ENCODE measurements around the gene SMYD3.
"Not testable (repeated sequence)": the region's sequence is repeated elsewhere in the genome, so short reads cannot be mapped to it uniquely, and the experiment has no call there.

Gene SMYD3

DNA sequence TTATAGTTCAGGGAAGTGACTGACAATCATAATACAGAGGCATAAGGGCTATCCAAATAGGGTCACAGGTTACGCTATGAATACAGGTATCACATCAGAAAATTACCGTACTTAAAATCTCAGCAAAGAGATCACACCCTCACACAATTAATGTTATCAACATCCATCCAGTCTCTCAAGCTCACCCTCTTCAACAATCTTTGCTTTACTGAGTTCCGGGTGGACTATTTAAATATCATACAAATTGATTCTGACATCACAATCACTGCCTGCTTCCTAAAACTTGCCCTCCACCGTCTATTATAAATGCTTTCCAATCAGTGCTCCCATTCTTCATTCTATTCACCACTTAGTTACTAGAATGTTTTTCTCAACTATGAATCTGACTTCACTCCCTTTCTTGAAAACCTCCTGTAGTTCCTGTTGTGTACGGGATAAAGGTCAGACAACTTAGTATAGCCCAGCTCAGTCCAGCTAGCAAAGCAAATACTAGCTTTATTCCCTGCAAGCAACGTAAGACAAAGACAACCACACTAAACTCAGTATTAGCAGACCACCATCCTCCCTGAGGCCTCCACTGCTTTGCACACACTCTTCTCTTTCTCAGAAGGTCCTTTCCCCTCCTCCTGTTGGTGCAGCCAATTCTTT lies 398.7 kb downstream of the SMYD3 start:
- DNase-seq (ENCODE audit: low read depth in 2 of 2) = no peak

DNA sequence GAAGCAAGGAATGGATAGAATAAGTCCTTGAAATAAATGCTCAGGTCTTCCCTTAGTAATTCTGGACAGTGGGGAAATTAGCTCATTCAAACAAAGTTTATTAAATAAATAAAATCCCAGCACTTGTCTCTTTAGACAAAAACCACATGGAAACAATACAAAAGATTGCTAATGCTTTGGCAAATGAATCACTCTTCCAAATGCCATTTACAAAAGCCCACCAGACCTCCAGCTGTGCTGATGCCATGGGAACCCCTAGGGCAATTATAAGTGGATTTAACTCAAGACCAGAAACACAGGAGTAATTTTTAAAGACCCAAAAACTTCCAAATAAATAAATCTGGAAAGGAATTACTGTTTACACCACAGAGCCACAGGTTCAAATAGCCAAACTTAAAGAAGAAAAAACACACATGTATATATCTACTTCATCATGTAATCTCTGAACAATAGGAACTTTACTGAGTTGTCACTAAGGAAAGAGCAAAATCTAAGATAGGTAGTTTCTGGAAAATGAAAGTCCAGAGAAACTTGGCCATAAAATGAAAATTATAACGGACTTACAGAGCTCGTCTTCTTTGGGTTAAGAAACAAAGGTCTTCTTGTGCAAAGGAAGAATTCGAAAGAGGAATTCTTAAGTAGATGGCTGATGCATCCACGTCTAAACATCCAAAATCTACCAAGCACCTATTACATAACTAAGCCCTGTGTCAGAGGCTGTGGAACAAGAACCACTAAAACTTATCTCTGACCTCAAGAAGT lies 399.4 kb downstream of the SMYD3 start:
- DNase-seq (ENCODE audit: low read depth in 2 of 2) = no peak

DNA sequence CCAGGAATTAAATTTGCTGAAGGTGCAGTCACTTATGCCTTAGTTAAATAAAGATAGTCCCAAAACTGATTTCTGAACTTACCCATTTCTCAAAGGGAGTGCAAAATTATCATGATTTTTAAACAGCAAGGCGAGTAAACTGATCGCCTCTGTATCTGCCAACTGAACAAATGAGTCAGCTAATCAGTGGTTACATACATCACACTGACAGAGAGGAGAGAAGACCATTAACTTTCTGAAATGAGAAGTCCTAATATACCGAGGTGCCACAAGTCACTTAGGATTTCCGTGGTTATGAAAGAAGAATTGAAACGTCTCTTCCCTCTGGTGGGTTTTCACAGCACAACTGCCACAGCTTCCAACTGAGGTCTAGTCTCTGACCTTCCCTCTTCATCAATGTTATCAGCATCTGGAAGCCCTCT lies 400.7 kb downstream of the SMYD3 start:
- DNase-seq (ENCODE audit: low read depth in 2 of 2) = no peak

DNA sequence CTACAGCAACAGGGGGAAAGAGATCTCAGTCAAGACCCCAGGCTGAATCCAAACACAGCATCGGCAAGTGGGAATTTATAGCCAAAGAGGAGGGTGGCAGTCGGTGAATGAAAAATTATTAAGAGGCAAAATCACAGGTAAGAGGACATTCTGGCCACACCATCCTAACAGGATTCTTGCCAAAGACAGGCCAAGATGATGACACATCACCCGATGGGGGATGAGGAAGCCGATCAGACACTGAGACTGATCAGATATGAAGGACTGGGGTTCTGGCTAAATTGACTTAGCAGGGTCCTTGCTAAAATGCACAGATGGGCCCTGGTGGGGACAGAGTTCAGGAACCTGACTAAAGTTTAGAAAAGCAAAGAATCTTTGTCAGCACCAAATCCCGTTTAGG lies 402.2 kb downstream of the SMYD3 start:
- no peak for DNase-seq (ENCODE audit: low read depth in 2 of 2)

DNA sequence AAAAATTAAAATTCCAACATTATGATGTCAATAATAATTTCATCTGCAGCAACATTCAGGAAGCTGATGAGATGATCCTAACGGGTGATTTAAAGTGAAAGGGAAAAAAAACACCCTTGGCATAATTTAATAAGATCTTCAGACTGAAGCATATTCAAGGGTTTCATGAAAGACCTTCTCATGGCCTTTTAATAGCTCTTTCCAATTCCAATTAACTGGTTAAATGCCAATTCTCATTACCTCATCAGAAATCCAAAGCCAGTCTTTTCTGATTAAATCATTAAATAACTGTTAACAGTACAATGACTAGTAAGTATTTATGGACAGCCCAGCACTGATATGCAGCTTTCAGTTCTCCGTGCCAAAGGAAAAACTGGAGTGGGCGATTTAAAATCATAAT lies 407.5 kb downstream of the SMYD3 start:
- no peak for DNase-seq (ENCODE audit: low read depth in 2 of 2)

DNA sequence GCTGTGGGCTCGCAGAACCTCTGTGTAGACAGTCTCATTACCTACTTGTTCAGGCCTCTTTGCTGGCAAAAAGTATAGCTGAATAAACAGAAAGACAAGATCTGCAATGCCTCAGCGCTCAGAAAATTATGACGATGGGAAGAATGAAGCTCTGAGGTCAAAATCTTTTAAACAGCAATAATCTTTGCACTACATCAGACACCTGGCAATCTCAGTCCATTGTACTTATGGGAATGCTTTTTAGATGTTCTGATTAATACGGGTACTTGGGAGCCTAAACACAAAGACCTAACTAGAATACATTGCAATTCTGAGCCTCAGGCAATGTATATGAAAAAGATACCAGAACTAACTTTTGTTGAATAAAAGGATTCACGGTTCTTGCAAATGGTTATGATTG lies 410.7 kb downstream of the SMYD3 start:
- DNase-seq (ENCODE audit: low read depth in 2 of 2) = no peak

DNA sequence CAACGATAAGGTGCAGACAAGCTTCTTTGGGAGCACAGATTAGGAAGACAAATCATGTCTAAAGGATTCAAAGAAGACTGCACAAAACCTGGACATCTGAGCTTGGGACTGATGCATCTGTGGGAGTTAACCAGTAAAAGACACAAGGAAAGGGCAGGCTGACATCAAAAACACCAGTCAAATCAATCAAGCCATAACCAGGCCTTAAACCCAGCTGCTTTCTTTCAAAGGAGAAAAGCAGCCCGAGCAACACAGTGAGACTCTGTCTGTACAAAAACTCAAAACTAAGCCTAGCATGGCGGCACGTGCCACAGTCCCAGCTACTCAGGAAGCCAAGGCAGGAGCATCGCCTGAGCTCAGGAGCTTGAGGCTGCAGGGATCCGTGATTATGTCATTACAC lies 411.6 kb downstream of the SMYD3 start:
- no peak for DNase-seq (ENCODE audit: low read depth in 2 of 2)

DNA sequence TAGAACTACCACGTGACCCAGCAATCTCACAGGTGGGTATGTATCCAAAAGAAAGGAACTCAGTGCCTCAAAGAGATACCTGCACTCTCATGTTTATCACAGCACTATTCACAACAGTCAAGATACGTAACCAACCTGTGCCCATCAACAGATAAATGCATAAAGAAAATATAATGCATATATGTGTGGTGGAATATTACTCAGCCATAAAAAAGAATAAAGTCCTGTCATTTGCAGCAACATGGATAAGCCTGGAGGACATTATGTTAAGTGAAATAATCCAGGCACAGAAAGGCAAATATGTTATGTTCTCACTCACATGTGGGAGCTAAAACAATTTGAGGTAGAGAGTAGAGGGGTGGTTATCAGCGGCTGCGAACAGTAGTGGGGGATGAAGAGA lies 413.8 kb downstream of the SMYD3 start:
- DNase-seq (ENCODE audit: low read depth in 2 of 2) = no peak

DNA sequence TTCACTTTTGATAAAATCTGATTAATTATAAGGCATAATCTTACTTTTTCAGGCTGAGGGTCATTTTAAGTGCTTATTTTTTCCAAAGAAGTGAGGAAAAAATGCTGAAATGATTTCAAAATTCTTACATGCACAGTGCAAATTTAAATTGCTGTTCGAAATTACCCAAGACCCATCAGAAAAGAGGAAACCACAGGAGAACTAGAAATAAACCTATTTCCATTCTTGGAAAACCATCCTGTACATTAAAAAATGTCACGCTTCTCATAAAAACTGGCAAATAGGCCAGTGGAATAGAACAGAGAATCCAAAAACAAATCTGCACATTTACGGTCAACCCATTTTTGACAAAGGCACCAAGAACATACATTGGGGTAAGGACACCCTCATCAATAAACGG lies 414.9 kb downstream of the SMYD3 start:
- DNase-seq (ENCODE audit: low read depth in 2 of 2) = no peak

DNA sequence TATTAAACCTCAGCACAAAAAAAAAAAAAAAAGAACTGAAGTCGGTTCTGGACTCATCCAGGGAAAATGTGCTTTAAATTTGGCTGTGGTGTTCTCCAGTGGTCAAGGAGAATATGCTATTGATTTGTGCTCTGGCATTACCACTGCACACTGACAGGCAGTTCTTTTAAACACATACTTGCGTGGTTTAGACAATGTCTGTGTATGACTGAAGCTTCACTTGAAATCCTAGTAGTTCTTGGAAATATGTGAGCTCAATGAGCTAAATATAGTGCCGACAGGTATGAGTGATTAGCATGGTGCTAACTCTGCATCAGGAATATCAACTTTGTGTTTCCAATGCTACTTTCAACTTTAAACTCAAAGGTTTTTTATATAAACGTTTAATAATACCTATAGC lies 415.6 kb downstream of the SMYD3 start:
- DNase-seq (ENCODE audit: low read depth in 2 of 2) = no peak

DNA sequence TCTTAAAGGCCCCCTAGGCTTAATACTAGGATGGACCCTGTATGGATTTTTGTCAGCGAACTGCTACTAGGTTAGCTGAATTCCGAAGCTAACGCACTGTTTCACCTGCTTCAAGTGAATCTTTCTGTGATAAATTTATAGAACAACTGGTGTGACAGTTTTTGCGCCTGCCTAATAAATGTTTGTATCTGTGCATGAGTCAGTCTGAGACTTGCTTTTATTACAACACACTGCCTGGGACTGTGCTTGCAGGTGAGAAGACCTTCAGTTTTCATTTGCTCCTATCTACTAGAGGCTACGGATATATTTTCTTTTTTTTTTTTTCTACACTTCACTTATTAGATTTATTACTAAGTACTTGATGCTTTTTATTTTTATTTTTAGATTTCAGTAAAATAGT lies 420.9 kb downstream of the SMYD3 start:
- DNase-seq (ENCODE audit: low read depth in 2 of 2) = no peak

DNA sequence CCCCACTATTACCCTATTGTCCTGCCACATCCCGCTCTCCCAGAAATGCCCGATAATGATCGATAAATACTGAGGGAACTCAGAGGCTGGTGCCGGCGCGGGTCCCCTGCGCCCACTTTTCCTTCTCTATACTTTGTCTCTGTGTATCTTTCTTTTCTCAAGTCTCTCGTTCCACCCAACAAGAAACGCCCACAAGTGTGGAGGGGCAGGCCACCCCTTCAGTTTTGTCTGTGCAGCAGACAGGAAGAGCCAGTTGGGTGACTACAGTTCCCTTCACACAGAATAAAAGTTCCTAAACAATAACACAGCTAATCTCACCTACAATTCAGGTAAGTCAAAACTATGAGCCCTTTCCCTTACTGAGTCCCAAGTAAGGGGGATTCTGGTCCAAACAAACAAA lies 423.7 kb downstream of the SMYD3 start:
- no peak for DNase-seq (ENCODE audit: low read depth in 2 of 2)

DNA sequence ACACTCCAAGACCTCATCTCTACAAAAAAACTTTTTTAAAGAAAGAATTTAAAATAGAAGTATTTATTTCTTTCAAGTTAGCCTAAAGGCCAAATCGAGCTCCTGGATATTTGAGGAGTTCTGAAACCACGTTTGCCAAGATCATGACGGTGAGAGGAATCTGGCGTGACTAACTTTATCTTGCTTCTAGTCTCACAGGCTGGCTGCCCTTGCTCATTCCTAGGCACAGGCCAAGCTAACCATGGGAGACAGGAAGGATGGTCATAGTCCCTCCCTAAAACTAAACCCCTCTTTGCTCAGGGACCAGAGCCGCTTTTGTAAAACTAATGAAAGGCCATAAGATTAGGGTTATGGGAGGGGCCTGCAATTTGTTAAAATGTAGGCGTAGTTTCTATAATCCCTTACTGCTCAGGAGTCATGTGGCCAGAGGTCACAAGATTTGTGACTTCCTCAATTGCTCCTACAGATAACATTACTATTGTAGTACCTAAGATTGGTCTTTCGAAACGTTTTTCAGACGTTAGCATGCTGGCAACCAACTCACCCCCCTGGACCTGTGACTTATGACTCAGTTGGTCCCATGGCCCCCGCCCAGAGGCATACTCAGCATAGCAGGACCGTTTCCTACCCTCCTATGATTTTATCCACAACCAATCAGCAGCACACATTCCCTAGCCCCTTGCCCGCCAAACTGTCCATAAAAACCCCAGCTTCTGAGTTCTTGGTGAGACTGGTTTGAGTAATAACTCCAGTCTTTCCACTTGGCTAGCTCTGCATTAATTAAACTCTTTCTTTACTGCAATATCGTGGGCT lies 425.0 kb downstream of the SMYD3 start:
- no peak for DNase-seq (ENCODE audit: low read depth in 2 of 2)

DNA sequence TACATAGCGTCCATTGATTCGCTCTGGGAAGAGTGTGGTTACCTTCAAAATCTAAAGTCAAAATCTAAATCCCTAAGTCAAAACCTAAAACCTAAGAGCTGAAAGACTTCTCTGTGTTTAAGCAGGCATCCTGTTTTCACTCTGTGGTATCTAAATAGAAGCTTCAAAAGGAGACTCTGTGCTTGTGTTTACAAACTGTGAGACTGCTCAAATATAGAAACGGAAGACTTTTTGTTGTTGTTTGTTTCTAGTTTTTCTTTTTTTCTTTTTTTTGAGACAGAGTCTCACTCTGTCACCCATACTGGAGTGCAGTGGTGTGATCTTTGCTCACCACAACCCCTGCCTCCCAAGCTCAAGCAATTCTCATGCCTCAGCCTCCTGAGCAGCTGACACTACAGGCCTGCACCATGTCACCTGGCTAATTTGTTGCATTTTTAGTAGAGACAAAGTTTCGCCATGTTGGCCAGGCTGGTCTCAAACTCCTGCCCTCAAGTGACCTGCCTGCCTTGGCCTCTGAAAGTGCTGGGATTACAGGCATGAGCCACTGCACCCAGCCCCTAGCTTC lies 425.9 kb downstream of the SMYD3 start:
- no peak for DNase-seq (ENCODE audit: low read depth in 2 of 2)

DNA sequence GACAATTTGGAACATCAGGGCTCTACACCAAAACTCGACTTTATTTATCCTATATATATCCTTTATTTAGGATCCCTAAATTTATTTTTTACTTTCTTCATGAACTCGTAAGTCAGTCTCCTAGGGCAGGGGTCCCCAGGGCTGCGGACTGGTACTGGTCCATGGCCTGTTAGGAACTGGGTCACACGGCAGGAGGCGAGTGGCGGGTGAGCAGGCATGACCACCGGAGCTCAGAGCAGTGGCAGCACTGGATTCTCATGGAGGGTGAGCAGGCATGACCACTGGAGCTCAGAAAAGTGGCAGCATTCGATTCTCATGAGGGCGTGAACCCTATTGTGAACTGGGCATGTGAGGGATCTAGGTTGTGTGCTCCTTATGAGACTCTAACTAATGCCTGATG lies 427.0 kb downstream of the SMYD3 start:
- no peak for DNase-seq (ENCODE audit: low read depth in 2 of 2)

DNA sequence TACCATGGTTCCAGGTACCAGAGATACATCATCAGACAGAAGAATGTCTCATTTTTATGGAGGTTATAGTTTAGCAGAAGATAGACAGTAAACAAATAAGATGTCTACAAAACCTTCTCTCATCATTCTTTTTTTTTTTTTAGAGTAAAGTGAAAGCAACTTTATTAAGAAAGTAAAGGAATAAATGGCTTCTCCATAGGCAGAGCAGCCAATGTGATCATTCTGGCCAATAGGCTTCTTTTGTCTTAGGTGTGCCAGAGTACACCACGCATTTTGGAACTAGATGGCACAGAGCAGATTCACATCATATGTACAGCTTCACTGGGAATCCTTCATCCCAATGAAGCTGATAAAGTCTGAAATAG lies 428.2 kb downstream of the SMYD3 start:
- no peak for DNase-seq (ENCODE audit: low read depth in 2 of 2)

DNA sequence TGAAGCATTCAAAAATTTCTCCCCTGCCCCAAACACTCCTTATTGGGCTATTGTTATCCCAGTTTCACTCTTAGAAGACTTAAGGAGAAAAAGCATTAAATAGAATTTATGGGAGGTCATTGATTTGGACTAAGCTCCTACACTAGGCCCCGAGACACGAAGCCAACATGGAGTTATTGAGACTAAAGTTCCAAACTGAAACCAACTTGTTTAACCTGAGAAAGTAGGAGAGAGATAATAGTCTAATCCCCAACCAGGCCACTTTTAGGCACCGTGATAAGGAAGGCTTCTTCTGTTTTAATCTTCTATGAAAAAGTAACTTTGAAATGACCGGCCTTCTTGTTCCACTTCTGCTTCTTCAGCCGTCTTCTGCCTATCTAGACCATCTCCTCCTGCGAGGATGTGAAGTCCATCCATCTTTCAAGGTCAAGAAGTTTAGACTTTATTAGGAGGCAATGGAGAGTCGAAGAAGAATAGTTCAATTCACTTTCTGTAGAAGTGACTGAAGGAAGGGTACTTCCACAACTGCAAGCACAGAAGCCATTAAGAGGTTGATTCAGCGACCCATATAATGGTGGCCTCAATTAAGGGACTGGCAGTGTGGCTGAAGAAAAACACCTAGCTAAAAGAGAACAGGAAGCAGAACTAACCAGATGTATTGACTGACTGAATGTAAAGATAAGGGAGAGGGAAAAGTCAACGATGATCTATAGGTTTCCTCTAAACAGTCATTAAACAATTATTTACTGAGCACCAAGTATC lies 428.8 kb downstream of the SMYD3 start:
- no peak for DNase-seq (ENCODE audit: low read depth in 2 of 2)

DNA sequence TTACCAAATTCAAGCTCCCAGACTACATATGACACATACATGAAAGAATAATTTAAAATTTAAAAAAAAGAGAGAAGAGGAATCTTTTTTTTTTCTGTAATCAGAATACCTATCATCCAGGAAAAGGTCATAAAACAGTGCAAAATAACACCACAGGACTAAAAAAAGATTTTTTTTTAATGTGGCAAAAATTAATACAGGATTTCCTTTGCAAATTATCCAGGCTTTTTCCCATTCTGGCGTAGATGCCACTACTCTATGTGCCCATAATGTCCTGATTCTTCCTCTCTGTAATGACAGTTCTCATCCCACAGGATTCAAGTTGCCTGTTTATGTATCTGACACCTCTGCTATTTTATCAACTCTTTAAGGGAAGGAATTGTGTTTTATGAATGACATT lies 429.6 kb downstream of the SMYD3 start:
- no peak for DNase-seq (ENCODE audit: low read depth in 2 of 2)

DNA sequence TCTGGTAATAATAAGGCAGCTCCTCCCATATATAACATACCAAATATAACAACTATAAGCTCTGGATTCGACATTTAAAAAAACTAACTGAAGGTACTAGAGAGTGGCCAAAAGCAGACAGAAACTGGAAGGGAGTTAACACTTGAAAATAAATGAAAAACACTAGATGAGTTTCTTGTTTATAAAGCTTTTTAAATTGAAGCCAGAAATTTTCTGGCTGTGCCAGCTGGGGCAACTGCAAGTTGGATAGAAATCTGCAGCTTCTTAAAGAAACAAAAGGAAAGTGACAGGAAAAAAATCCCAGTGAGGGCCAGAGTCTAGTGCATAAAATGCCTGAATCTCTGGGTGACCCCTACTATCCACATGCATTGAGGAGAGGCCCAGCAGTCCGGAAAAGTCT lies 432.7 kb downstream of the SMYD3 start:
- no peak for DNase-seq (ENCODE audit: low read depth in 2 of 2)

DNA sequence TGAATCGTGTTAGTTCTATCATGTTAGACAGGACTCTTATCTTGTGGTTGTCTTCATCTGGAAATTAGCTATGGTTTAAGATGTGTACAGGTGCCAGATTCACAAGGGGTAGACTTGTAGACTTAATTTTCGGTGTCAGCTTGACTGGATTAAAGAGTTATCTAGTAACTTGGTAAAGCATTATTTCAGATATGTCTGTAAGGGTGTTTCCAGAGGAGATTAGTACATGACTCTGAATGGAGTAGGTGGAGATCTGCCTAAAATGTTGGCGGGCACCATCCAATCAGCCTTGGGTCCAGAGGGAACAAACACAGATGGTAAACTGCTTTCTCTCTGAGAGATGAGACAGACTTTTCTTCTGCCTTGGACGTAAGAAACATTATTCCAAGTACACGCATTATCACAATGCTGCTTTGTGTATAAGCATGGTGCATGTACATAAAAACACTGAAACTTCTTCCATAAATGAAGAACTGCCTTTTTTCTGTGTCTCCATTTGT lies 434.6 kb downstream of the SMYD3 start:
- no peak for DNase-seq (ENCODE audit: low read depth in 2 of 2)

DNA sequence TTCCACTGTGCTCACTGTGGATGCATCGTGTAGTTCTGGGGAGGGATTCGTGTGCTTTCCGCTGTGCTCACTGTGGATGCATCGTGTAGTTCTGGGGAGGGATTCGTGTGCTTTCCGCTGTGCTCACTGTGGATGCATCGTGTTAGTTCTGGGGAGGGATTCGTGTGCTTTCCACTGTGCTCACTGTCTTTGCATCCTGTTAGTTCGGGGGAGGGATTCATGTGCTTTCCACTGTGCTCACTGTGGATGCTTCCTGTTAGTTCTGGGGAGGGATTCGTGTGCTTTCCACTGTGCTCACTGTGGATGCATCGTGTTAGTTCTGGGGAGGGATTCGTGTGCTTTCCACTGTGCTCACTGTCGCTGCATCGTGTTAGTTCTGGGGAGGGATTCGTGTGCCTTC lies 435.1 kb downstream of the SMYD3 start:
- not testable (repeated sequence) for DNase-seq (ENCODE audit: low read depth in 2 of 2)

DNA sequence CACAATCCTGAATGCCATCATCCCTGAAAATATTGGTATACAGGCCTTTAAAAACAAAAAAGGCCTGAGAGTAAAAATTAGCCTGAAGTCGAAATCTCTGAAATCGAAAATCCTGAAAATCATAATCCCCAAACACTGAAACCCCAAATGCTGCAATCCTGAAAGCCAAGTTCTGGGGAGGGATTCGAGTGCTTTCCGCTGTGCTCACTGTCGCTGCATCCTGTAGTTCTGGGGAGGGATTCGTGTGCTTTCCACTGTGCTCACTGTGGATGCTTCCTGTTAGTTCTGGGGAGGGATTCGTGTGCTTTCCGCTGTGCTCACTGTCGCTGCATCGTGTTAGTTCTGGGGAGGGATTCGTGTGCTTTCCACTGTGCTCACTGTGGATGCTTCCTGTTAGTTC lies 435.5 kb downstream of the SMYD3 start:
- DNase-seq (ENCODE audit: low read depth in 2 of 2) = not testable (repeated sequence)
